Right hindlimb (tissue), 1 donor: ENCODE measurements around the gene NANOS3.
"Not testable (repeated sequence)": the region's sequence is repeated elsewhere in the genome, so short reads cannot be mapped to it uniquely, and the experiment has no call there.

Experiments
- DNase-seq: peaks from one replicate; pipeline ENCODE4 v3.0.0-alpha.2; 2018

Gene NANOS3

GRCh38 chr19:13843104-13843921 is 33.6 kb upstream of the NANOS3 start:
- peak; percentile 67 for DNase-seq

DNA sequence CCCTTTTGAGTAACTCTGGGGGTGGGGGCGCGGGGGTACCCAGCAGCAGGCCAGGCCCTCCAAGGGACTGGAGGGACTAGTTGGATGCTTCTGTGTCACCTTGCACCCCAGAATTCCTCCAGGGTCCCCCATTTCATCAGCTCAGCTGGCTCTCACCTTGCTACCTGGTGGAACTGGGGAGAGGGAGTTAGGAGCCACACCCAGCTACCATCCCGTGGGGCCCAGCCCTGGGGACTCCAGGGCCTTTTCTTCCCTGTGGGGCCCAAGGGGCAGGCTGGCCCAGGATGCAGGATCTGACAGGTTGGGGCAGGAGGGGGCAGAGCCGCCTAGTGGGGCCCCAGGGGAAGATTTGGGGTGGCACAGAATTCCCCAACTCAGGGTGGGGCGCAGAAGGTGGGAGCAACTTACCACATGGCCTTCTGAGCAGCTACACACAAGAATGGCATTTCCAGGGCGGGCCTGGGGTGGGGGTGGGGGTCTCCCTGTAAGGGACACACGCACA is 32.8 kb upstream of the NANOS3 start:
- no peak for DNase-seq

DNA sequence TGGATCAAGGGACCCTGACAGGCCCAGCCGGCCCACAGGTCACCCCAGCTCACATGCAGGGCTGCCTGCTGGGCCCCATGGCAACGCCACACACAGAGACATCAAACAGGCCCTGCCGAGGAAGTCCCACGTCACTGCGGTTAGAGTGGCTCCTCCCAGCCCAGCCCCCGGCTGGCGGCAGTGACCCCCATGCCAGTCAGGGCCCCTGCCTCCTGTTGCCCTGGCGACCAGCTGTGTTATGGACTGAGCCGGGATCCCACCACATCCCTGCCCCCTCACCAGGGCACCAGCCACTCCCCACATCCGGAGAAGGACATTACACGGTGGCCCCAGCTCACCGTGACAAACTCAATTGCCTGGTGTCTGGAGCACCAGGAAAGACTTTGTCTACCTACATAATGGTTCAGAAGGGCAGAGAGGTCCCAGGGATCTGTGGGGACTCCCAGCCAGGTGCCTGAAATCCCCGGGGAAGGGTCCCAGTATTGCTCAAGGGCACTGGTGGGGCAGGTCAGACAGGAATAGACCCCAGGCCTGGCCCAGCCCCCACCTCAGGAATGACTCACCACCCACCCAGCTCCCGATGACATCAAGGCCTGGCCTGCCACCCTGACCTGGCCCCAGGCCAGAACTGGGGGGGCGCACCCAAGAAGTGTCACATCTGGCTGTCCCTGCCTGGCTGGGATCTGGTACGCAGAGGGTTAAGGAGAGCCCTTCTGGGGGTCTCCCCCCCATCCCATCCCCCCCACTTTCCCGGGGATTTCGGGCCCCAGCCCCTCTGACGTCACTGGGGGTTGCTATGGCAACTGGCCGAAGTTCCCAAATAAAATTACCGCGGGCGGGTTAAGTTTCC is 30.2 kb upstream of the NANOS3 start:
- DNase-seq: peak; percentile 96

DNA sequence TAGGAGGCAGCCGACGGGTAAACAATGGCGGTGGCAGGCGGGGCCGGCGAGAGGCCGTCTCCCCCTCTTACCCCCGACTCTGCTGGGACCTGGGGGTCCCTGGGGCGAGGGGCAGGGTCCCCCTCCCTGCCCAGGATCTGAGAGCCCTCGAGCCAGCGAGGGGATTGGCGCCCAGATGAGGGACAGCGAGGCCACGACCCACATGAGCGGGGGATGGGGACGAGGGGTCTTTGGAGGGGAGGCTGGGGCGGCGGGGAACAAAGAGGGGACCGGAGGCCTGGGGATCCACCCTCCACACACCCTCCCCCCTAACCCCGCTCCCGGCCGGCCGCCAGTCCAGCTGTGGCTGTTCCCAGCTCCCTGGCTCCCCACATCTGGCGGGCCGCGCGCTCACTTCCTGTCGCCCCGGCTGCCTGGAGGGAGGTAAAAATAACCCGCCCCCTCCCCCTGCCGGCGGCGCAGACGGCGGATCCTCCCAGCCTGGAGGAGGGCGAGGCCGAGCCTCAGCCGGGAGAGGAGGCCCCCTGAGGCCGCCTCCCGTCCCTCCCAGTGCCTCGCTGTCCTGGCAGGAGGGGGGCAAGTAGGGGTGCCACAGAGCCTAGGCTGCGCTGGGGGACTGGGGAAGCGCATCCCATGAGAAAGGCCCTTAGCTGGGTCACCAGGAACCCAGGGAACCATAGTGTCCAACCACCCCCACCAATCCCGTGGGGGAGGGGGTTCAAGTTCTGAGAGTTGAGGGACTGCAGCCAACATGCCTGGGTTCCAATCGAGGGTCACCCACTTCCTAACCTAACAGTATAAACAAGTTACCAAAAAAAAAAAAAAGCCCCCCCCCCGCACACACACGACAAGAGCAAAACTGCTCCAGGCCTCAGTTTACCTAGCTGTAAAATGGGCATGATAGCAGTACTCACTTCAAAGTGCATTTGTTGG is 29.3 kb upstream of the NANOS3 start:
- peak; percentile 98 for DNase-seq

DNA sequence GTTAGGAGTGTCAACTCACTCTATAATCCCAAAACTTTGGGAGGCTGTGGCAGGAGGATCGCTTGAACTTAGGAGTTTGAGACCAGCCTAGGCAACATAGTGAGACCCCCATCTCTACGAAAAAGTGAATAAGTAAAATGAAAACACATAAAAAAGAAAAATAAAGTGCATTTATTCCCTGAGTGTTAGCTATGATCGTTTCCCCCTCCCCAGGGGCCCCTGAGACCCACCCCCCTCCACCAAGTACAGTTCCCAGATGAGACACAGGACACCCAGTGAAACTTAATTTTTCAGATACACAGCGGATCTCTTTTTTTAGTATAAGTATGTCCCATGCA is 28.6 kb upstream of the NANOS3 start:
- DNase-seq: no peak

- DNase-seq: no peak
Observed at GRCh38 chr19:13848798-13849676, 27.9 kb upstream of the NANOS3 start.

- DNase-seq: peak; percentile 91
Observed at GRCh38 chr19:13849991-13850909, 26.7 kb upstream of the NANOS3 start.

GRCh38 chr19:13850910-13851733 is 25.8 kb upstream of the NANOS3 start:
- DNase-seq: peak; percentile 92

DNA sequence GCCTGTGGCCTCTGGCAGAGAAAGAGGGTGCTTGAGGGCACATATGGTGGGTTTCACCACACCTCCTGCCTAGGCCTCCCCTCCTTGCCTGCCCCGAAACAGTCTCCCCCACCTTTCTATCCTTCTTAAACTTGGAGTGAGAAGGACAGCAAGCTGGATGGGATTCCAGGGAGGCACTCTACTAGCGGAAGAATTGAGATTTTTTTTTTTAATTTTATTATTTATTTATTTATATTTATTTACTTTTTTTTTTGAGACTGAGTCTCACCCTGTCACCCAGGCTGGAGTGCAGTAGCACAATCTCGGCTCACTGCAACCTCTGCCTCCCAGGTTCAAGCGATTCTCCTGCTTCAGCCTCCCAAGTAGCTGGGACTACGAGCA is 25.2 kb upstream of the NANOS3 start:
- not testable (repeated sequence) for DNase-seq

- DNase-seq: not testable (repeated sequence)
Observed at GRCh38 chr19:13852171-13852707, 24.7 kb upstream of the NANOS3 start.

GRCh38 chr19:13856497-13856896 is 20.4 kb upstream of the NANOS3 start:
- no peak for DNase-seq

- no peak for DNase-seq
Observed at GRCh38 chr19:13859361-13859880, 17.5 kb upstream of the NANOS3 start.

GRCh38 chr19:13860679-13861391 is 16.1 kb upstream of the NANOS3 start:
- DNase-seq: peak; percentile 24

- DNase-seq: no peak
Observed at GRCh38 chr19:13861392-13861713, 15.6 kb upstream of the NANOS3 start.

- DNase-seq: peak; percentile 97
Observed at GRCh38 chr19:13861714-13862531, 15.0 kb upstream of the NANOS3 start.

- no peak for DNase-seq
Observed at GRCh38 chr19:13864046-13864666, 12.8 kb upstream of the NANOS3 start.
